ENCODE measurements around the gene DLD. TPM values are rescaled to one million over a fixed set of nuclear protein-coding genes. Genes with fewer than 3 reads are reported as not detected.

DLD gene
- total RNA-seq, 4 donors from 2014 or later = 35.8 to 84.7 (median 67.9) TPM

DNA sequence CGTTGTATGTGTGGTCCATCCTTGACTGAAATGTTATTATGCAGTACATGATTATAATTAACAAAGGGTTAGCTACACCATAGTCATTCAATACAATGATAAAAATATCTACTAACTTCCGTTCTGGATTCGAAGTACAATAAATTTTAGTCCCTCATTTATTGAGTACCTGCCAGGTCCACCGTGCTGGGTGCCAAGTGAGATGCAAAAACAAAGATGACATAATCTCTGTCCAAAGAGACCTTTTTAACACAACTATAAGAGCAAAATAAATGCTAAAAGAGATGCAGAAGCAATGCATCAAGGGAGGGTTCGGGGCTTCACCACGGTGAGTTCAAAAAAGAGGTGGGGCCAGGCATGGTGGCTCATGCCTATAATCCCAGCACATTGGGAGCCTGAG lies 78.9 kb downstream of the DLD start:
- Histone ChIP-seq H3K9me3 (no peaks in the 10 kb centered on the region), H3K27me3 (no peaks in the 10 kb centered on the region), H3K4me3 (no peak overlapping the region), H3K4me1 (peaks cover 39% of the 10 kb centered on the region), H3K27ac (no peak overlapping the region), H3K36me3 (peaks cover 13% of the 10 kb centered on the region)
- DNase-seq (ENCODE audit: low spot score in 2 of 2) = no peak
- WGBS = 52% methylated on average over 6 of the region's 6 CpGs
- TF ChIP-seq EP300 (IDR thresholded peaks at IDR 0.05) (no peak), POLR2AphosphoS5 (IDR thresholded peaks at IDR 0.05) (no peak), POLR2A (IDR thresholded peaks at IDR 0.05) (no peak)
- TF ChIP-seq, protein P1, sequence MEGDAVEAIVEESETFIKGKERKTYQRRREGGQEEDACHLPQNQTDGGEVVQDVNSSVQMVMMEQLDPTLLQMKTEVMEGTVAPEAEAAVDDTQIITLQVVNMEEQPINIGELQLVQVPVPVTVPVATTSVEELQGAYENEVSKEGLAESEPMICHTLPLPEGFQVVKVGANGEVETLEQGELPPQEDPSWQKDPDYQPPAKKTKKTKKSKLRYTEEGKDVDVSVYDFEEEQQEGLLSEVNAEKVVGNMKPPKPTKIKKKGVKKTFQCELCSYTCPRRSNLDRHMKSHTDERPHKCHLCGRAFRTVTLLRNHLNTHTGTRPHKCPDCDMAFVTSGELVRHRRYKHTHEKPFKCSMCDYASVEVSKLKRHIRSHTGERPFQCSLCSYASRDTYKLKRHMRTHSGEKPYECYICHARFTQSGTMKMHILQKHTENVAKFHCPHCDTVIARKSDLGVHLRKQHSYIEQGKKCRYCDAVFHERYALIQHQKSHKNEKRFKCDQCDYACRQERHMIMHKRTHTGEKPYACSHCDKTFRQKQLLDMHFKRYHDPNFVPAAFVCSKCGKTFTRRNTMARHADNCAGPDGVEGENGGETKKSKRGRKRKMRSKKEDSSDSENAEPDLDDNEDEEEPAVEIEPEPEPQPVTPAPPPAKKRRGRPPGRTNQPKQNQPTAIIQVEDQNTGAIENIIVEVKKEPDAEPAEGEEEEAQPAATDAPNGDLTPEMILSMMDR (IDR thresholded peaks at IDR 0.05) = no peak

Other genes starting within 250 kb of the DLD start
- gene SLC26A4, start 230.4 kb upstream of the DLD start, total RNA-seq = under 1 TPM in 3 of 4 donors, not detected in 1; 0.13 to 0.26 (median 0.24) TPM
- 10 to 100 TPM; 47.4 to 63.0 (median 49.9) TPM for gene CBLL1, start 147.0 kb upstream of the DLD start, total RNA-seq
- gene SLC26A3, start 88.0 kb upstream of the DLD start, total RNA-seq = 1 to 10 TPM in 2 of 4 donors, not detected in 2; 1.5 to 2.3 TPM
- 100 to 1,000 TPM in 1 of 4 donors, 10 to 100 TPM in 3; 76.7 to 216 (median 84.6) TPM for gene LAMB1, start 112.0 kb downstream of the DLD start, total RNA-seq
- gene LAMB4, start 239.2 kb downstream of the DLD start, total RNA-seq = 100 to 1,000 TPM; 212 to 642 (median 282) TPM